Activated CD8-positive, alpha-beta memory T cell treated with anti-CD3 and anti-CD28 coated beads, Interleukin-2, amount 10 ng/mL, durations not matched to agents 7 days and 5 days (primary cell): Measurements from ENCODE around the gene CFLAR. TPM values are rescaled to one million over a fixed set of nuclear protein-coding genes. Genes with fewer than 3 reads are reported as not detected.
"Not testable (repeated sequence)": the region's sequence is repeated elsewhere in the genome, so short reads cannot be mapped to it uniquely, and the experiment has no call there.

Source experiments
- ATAC-seq: fragments of 150-1000 bp; cut with Tn5 transposase; one replicate; pipeline ENCODE4 v1.10.0; 2021; ENCODE audit warnings: moderate library complexity
- CTCF ChIA-PET: fragments of 350-600 bp; sonication (Branson Sonifier 250); formaldehyde crosslinking; loops from one replicate; lab custom pipeline; 2021; ENCODE audit warnings: antibody characterized with exemption; lab: Charles Lee
- DNase-seq: peaks from one replicate; pipeline ENCODE4 v3.0.0-alpha.2; 2020
- H3K27ac Mint-ChIP-seq: one replicate; pipeline ENCODE4 v1.8.0; 2021; ENCODE audit warnings: mild to moderate bottlenecking, mixed read lengths
- H3K27me3 Mint-ChIP-seq: one replicate; pipeline ENCODE4 v1.8.0; 2021; ENCODE audit warnings: mixed read lengths
- H3K36me3 Mint-ChIP-seq: one replicate; pipeline ENCODE4 v1.8.0; 2021; ENCODE audit warnings: mild to moderate bottlenecking, mixed read lengths
- H3K4me1 Mint-ChIP-seq: one replicate; pipeline ENCODE4 v1.8.0; 2021; ENCODE audit warnings: mixed read lengths
- H3K4me3 Mint-ChIP-seq: one replicate; pipeline ENCODE4 v1.8.0; 2021; ENCODE audit warnings: mild to moderate bottlenecking, moderate library complexity, mixed read lengths
- H3K9me3 Mint-ChIP-seq: one replicate; pipeline ENCODE4 v1.8.0; 2022; ENCODE audit warnings: low read depth, mixed read lengths
- total RNA-seq, 2 experiments: library from RNA; stranded (reverse); gene quantifications; one replicate each; pipeline ENCODE4 v1.2.3, GENCODE V29; 2021

CFLAR gene
- total RNA-seq, 2 experiments from 2014 or later, result 193 to 242 TPM

DNA sequence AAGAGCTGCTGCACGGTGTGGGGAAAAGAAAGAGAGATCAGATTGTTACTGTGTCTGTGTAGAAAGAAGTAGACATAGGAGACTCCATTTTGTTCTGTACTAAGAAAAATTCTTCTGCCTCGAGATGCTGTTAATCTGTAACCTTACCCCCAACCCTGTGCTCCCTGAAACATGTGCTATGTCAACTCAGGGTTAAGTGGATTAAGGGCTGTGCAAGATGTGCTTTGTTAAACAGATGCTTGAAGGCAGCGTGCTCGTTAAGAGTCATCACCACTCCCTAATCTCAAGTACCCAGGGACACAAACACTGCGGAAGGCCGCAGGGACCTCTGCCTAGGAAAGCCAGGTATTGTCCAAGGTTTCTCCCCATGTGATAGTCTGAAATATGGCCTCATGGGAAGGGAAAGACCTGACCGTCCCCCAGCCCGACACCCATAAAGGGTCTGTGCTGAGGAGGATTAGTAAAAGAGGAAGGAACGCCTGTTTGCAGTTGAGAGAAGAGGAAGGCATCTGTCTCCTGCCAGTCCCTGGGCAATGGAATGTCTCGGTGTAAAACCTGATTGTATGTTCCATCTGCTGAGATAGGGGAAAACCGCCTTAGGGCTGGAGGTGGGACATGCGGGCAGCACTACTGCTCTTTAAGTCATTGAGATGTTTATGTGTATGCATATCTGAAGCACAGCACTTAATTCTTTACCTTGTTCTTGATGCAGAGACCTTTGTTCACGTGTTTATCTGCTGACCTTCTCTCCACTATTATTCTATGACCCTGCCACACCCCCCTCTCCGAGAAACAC, 23.2 kb downstream of the CFLAR start:
- peaks cover 32% of the 10 kb centered on the region for H3K4me1 Mint-ChIP-seq
- H3K36me3 Mint-ChIP-seq, result peaks cover 60% of the 10 kb centered on the region
- H3K9me3 Mint-ChIP-seq, ATAC-seq, H3K4me3 Mint-ChIP-seq, H3K27me3 Mint-ChIP-seq, DNase-seq: not testable (repeated sequence)
- CTCF ChIA-PET, result interaction anchor here (1.2 kb wide), 1 partner anchor 38 kb away, joined by 4 read pairs; no protein-coding TSS in a partner anchor
- H3K27ac Mint-ChIP-seq, result peak overlapping the region; percentile 0

DNA sequence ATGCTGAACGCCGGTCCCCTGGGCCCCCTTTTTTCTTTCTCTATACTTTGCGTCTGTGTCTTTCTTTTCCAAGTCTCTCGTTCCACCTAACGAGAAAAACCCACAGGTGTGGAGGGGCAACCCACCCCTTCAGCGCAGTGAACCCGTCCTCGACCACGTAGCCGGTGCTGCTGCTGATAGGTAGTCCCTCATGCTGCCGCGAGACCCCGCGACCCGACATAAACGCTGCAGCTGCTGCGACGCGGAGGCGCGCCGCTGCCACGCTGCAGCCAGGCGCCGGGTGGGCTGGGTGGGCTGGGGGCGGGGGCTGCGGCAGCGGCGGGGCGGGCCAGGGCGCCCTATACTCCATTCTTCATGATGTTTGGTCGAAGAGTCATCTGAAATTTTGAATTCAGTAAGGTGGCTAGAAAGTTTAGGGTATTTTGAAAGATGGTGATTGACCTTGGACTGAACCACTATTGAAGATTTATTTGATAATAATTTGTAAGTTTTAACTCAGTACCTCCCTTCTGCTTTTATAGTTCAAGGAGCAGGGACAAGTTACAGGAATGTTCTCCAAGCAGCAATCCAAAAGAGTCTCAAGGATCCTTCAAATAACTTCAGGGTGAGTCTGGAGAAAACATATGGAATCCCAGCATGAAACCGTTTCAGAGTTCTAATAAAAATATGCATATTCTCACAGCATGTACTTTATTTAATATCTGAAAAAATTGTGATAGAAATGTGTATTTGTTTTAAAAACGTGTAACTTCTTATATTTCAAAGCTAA, 24.1 kb downstream of the CFLAR start:
- H3K4me1 Mint-ChIP-seq, result peaks cover 28% of the 10 kb centered on the region
- no peaks in the 10 kb centered on the region for H3K27me3 Mint-ChIP-seq
- CTCF ChIA-PET, result no interaction called here
- no peak overlapping the region for H3K27ac Mint-ChIP-seq
- H3K9me3 Mint-ChIP-seq, result no peaks in the 10 kb centered on the region
- no peak for DNase-seq
- H3K4me3 Mint-ChIP-seq, result no peak overlapping the region
- no peak for ATAC-seq
- H3K36me3 Mint-ChIP-seq, result peaks cover 60% of the 10 kb centered on the region

DNA sequence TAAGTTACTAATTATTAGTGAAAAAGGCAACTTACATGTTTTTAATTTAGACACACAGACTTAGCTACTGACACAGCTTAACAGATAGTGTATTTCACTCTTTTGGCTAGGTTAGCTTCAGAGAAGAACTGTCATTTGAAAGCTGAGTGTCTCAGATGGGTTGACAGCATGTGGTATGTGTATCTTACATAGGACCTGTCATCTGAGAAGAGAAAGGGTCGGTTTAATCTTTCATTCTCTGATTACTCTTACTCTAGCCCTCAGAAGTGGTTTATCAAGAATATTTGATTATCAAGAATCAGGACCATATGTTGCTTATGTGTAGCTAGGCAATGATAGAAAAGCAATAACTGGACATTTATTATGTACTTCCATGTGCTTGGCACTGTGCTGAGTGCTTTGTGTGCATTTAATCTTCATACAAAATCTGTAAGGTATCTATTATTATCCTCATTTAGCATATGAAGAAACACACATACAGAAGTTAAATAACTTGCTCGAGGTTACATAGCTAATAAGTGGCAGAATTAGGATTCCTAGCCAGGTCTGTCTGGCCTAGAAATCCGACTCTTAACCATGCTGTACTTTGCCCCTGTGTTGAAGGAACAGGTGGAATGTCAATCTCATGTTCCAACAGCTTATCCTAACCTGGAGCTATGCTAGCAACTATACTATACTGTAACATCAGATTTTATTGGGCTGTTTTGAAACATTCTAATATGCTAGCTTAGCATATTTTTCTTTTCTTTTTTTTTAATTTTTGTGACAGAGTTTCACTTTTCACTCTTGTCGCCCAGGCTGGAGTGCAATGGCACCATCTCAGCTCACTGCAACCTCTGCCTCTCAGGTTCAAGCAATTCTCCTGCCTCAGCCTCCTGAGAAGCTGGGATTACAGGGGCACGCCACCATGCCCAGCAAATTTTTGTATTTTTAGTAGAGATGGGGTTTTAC, 28.4 kb downstream of the CFLAR start:
- peaks cover 47% of the 10 kb centered on the region for H3K36me3 Mint-ChIP-seq
- H3K4me1 Mint-ChIP-seq, result peaks cover 14% of the 10 kb centered on the region
- no peak overlapping the region for H3K27ac Mint-ChIP-seq
- H3K27me3 Mint-ChIP-seq, result no peaks in the 10 kb centered on the region
- no peak overlapping the region for H3K4me3 Mint-ChIP-seq
- DNase-seq, result no peak
- ATAC-seq, result no peak
- no peaks in the 10 kb centered on the region for H3K9me3 Mint-ChIP-seq
- CTCF ChIA-PET, result interaction anchor here (0.9 to 2.7 kb wide), 7 partner anchors 9 to 88 kb away, joined by 3 to 16 read pairs (median 4); no protein-coding TSS in a partner anchor

DNA sequence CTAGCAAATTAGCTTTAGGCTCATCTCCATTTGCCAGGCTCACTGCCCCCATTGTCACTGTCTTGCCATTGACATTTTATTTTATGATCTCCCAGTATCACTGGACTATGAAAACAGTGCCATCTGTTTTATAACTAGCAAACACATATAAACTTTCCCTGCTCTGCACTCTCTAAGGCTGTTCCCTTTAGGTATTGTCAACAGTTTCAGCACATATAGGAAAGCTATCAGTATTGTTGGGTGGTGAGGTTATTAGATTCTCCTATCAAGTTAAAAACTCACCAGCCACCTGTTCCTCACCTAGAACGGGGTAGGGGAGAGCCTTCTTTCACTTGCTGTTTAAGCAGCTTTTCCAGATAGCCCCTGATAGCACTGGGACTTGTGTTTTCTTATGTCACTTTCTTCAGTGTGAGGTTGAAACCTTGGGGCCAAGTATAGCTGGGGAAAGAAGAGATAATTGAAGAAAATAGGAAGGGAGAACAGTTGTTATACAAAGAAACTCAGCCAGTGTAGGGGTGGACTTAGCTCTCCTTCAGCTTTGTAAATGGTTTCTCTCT, 32.5 kb downstream of the CFLAR start:
- peak overlapping the region; percentile 56 for H3K27ac Mint-ChIP-seq
- DNase-seq (no peak), ATAC-seq (no peak)
- H3K36me3 Mint-ChIP-seq, result peaks cover 61% of the 10 kb centered on the region
- H3K4me1 Mint-ChIP-seq, result peaks cover 36% of the 10 kb centered on the region
- peaks cover 2% of the 10 kb centered on the region for H3K9me3 Mint-ChIP-seq
- H3K27me3 Mint-ChIP-seq, result no peaks in the 10 kb centered on the region
- no peak overlapping the region for H3K4me3 Mint-ChIP-seq
- CTCF ChIA-PET, result interaction anchor here (0.9 to 1.3 kb wide), 4 partner anchors 10 to 247 kb away, joined by 3 to 4 read pairs (median 4); no protein-coding TSS in a partner anchor

DNA sequence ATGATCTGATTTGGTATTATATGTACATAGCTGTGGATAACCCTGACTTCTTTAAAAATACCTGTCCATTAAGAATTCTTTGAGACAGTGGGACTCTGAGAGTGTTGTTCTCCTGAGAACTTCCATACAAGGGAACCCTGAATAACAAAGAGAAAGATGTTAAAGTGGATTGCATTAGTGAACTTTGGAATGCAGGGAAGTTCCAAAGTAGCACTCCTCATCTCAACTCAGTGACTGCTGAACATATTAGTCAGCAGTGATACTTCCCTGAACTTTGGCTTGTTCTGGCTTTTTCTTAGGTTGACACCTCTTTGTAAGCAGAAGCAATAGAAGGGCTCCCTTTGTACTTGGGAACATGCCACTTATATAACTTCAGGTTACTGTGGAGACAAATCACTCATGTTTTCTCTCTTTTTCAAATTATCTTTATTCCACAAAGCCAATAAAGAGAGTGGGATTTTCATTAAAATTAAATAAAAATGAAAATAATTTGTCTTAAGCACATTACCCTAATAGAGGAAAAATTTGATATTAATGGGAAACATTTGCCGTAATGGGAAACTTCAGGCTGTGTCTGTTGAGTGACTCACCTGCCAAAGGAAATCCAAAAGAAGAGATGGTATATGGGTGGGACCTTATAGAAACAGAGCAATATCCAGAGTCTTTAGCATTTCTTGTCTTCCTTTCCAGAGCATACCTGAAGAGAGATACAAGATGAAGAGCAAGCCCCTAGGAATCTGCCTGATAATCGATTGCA, 33.3 kb downstream of the CFLAR start:
- CTCF ChIA-PET, result interaction anchor here (0.9 to 1.3 kb wide), 5 partner anchors 9 to 248 kb away, joined by 3 to 4 read pairs (median 3); no protein-coding TSS in a partner anchor
- Mint-ChIP-seq H3K27ac (peak overlapping the region; percentile 16), H3K4me1 (peaks cover 36% of the 10 kb centered on the region), H3K9me3 (peaks cover 2% of the 10 kb centered on the region), H3K36me3 (peaks cover 63% of the 10 kb centered on the region), H3K4me3 (no peak overlapping the region), H3K27me3 (no peaks in the 10 kb centered on the region)
- ATAC-seq, result no peak
- no peak for DNase-seq

DNA sequence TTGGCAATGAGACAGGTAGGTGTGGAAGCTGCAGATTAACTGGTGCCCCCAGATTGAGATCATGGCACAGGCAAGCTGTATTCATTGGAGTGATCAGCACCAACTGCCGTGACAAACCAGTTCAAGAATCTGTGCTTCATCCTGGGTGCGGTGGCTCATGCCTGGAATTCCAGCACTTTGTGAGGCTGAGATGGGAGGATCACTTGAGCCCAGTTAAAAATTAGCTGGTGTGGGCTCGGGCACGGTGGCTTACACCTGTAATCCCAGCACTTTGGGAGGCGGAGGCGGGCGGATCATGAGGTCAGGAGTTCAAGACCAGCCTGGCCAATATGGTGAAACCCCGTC, 33.8 kb downstream of the CFLAR start:
- CTCF ChIA-PET, result interaction anchor here (1.1 kb wide), 1 partner anchor 9 kb away, joined by 3 read pairs; no protein-coding TSS in a partner anchor
- not testable (repeated sequence) for H3K4me3 Mint-ChIP-seq, H3K27me3 Mint-ChIP-seq, H3K9me3 Mint-ChIP-seq, ATAC-seq, DNase-seq
- H3K36me3 Mint-ChIP-seq, result peaks cover 68% of the 10 kb centered on the region
- peaks cover 36% of the 10 kb centered on the region for H3K4me1 Mint-ChIP-seq
- peak overlapping the region; percentile 16 for H3K27ac Mint-ChIP-seq

DNA sequence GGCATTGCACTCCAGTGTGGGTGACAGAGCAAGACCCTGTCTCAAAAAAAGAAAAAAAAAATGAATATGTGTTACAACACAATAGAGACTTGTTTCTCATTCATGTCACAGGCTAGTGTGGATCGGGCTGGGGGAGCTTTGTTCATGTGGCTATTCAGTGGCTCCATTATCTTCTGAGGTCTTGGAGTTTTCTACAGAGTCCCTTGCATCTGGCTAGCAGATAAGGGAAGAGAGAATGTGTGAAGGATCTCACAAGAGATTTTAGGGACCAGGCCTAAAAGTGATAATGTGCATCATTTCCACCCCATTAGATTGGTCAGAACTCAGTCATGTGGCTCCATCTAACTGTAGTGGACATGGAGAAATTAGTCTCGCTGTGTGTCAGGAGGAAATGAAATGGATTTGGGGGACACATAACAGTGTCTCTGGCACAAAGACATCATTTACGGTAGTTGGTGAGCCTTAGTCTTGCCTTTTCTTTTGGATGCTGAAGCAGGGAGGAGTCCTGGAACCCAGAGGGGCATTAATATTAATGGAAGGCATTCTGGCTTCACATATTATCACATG, 34.6 kb downstream of the CFLAR start:
- ATAC-seq, result no peak
- DNase-seq, result no peak
- H3K27ac Mint-ChIP-seq, result peak overlapping the region; percentile 69
- CTCF ChIA-PET, result interaction anchor here (0.8 to 1.1 kb wide), 4 partner anchors 8 to 33 kb away, joined by 3 to 4 read pairs (median 4); no protein-coding TSS in a partner anchor
- no peaks in the 10 kb centered on the region for H3K27me3 Mint-ChIP-seq
- H3K36me3 Mint-ChIP-seq, result peaks cover 68% of the 10 kb centered on the region
- peaks cover 2% of the 10 kb centered on the region for H3K9me3 Mint-ChIP-seq
- no peak overlapping the region for H3K4me3 Mint-ChIP-seq
- peaks cover 36% of the 10 kb centered on the region for H3K4me1 Mint-ChIP-seq

DNA sequence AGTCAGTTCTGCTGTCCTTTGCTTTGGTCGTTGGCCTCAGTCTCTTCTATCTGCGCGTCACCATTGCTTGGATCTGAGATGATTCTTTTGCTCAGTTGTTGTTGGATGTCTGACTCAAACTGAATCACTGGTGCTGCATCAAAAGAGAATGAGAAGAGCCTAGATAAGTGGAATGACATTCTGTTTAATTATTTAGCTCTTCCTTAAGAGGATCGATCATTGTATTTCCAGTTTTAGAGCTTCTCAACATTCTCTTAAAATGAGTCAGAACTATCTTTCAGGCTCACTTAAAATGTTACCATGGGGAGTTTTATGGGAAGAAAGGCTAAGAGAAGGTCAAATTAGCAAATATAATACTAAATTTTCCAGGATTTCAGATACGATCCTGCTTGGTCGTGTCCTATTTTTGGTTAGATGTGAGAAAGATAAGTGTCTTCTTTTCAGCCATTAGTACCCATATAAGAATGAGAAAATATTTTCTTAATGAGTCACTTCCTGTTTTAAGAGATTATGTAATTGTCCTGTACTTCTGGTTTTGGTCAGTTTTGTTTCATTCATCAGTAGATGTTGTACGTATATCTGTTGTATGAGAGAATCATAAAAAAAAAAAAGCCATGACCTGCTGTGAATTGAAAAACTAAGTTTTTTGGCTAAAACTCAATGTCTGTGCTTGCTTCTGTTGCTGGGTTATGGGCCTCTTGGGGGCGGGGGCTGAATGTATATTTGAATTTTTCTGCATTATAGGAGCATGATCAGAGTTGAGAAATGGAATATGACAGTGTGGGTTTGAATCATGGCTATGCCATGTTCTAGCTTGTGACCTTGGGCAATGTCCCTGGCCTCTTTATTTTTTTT, 35.4 kb downstream of the CFLAR start:
- Mint-ChIP-seq H3K4me3 (no peak overlapping the region), H3K27ac (peak overlapping the region; percentile 69), H3K36me3 (peaks cover 67% of the 10 kb centered on the region), H3K27me3 (no peaks in the 10 kb centered on the region), H3K9me3 (peaks cover 2% of the 10 kb centered on the region), H3K4me1 (peaks cover 36% of the 10 kb centered on the region)
- peak; percentile 42 for ATAC-seq
- no peak for DNase-seq
- CTCF ChIA-PET, result interaction anchor here (0.8 to 1.0 kb wide), 3 partner anchors 10 to 33 kb away, joined by 3 to 4 read pairs (median 4); no protein-coding TSS in a partner anchor

DNA sequence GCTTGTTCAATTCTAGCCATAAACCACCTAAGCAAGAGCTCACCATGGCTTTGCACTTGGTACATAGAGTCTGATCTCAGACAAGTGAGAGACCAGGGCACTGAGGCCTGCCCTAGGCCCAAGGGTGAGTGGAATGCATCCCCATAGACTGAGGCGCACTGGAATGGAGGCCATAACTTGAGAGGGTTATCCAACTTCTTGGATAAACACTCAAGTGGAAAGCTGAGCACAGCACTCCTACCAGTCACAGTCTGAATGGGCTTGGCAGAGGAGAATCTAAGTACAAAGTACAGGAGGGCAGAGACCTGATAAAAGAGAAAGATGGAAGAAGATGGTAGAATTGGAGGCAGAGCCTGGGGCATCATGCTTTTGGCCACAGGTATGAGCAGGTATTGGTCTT, 36.6 kb downstream of the CFLAR start:
- no peak for DNase-seq
- Mint-ChIP-seq H3K27me3 (no peaks in the 10 kb centered on the region), H3K27ac (peak overlapping the region; percentile 76), H3K4me1 (peaks cover 36% of the 10 kb centered on the region), H3K36me3 (peaks cover 59% of the 10 kb centered on the region), H3K9me3 (peaks cover 2% of the 10 kb centered on the region), H3K4me3 (no peak overlapping the region)
- no peak for ATAC-seq
- CTCF ChIA-PET, result no interaction called here

DNA sequence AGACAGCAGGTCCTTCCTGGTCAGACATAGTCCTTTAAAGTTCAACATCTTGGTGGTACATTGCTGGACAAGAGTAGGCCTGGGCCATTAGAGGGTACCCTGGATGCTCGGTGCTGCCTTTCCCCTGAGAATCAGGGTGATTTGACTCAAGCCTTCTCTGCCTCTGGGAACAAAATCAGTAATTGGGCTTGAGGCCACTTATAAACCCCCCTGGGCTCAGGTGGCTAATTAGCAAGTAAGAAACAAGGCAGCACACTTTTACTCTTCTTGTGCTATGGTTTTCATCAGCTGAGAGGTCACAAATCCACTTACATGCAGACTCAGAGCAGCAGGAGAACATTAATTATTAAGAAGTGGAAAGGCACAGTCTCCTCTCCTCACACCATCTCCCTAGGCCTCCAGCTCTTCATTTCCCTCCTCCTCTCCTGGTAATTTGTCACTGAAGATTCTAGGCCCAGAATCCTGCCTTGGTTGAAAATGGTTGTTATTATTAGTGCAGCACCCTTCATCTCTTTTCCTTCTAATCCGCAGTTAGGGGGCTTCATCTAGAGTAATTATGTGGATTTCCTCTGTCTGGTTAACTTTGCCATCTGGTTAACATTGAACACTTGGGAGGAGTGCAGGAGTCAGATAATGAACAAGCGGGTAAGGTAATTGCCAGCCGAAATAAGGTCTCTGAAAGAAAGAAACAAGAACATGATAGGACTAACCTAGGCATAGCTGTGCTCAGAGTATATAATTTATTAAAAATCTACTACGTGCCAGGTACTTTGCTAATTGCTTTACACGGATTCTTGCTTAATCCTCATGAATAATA, 37.2 kb downstream of the CFLAR start:
- DNase-seq (no peak), ATAC-seq (no peak)
- H3K4me1 Mint-ChIP-seq, result peaks cover 43% of the 10 kb centered on the region
- peak overlapping the region; percentile 76 for H3K27ac Mint-ChIP-seq
- H3K9me3 Mint-ChIP-seq, result peaks cover 2% of the 10 kb centered on the region
- no peak overlapping the region for H3K4me3 Mint-ChIP-seq
- peaks cover 66% of the 10 kb centered on the region for H3K36me3 Mint-ChIP-seq
- CTCF ChIA-PET, result interaction anchor here (2.7 kb wide), 1 partner anchor 36 kb away, joined by 11 read pairs; no protein-coding TSS in a partner anchor
- no peaks in the 10 kb centered on the region for H3K27me3 Mint-ChIP-seq
